KOPT-K1 (cell line): ENCODE results near the gene LRMDA.

ENCODE experiments used
- H3K27ac ChIP-seq: fragments of 200-600 bp; sonication (generic); 2 replicates; pipeline ENCODE4 v1.5.1; 2016; ENCODE audit warnings: antibody characterized with exemption, mild to moderate bottlenecking, low read depth, low read length; ENCODE audit not compliant: poor library complexity, severe bottlenecking
- H3K36me3 ChIP-seq: fragments of 200-600 bp; sonication (generic); 2 replicates; pipeline ENCODE4 v1.5.1; 2017; ENCODE audit warnings: antibody characterized with exemption, mild to moderate bottlenecking, low read length, moderate library complexity; ENCODE audit not compliant: insufficient read depth
- H3K9me3 ChIP-seq: fragments of 200-600 bp; sonication (generic); 2 replicates; pipeline ENCODE4 v1.5.1; 2017; ENCODE audit warnings: antibody characterized with exemption, low read length, mild to moderate bottlenecking; ENCODE audit not compliant: insufficient read depth, poor library complexity, severe bottlenecking

LRMDA gene

DNA sequence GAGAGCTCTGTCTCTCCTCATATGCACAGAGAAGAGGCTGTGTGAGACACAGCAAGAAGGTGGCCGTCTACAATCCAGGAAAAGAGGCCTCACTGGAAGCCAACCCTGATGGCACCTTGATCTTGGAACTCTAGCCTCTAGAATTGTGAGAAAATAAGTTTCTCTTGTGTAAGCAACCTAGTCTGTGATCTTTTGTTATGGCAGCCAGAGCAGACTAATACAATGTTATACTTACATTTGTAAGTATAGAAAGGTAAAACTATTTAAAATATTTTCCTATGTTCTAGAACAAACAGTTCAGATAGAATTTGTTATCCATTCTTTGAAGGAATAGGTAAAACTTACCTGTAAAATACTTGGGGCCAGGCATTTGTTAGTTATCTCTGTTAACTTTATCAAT lies 53.3 kb downstream of the LRMDA start:
- H3K9me3 ChIP-seq = no peaks in the 10 kb centered on the region
- no peaks in the 10 kb centered on the region for H3K36me3 ChIP-seq
- no peak overlapping the region for H3K27ac ChIP-seq

DNA sequence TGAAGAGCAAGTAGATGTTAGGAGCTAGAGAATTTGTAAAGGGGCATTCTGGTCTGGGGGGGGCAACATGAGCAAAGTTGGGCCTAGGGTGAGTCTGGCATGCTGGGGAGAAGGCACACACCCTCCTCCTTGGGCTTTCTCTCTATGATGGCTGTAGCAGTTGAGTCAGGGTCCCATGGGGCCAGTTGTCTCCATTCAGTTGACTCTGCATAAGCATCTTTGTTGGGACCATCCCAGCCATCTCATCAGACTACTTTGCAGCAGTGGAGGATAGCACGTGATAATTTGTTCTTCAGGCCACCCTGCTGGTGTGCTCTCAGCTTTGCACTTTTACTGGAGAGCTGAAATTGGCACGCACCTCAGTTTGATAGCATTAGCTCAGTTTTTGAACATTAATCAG lies 55.2 kb downstream of the LRMDA start:
- Histone ChIP-seq H3K9me3 (no peaks in the 10 kb centered on the region), H3K36me3 (no peaks in the 10 kb centered on the region), H3K27ac (no peak overlapping the region)

DNA sequence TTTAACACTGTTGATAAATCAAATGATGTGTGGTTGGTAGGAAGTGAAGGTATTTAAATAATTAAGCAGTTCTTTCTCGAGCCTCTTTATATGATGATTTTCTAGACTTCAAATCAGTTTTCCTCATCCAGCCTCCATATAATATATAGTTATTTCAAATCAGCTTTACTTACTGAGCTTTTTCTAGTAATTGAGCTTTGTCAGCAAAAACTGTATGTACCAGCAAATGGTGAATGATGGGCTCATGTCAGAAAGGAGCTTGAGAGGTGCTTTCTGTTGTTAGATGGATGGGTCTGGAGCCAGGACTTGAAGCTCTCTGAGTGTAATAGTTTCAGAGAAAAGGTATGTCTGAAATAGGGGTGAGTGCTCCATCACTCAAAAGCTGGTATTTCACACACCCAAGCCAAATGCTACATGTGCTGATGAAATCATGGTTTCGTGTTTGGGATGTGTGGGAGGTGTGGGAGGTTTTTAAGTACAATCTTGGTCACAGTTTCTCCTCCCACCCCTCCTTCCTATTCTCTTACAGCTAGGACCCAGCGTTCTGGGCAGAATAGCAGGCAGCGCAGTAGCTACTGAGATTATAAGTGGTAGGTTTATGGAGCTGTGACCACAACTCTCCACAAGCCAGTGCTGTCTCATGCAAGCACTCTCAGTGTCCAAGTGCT lies 55.8 kb downstream of the LRMDA start:
- Histone ChIP-seq H3K27ac (no peak overlapping the region), H3K9me3 (no peaks in the 10 kb centered on the region), H3K36me3 (no peaks in the 10 kb centered on the region)

DNA sequence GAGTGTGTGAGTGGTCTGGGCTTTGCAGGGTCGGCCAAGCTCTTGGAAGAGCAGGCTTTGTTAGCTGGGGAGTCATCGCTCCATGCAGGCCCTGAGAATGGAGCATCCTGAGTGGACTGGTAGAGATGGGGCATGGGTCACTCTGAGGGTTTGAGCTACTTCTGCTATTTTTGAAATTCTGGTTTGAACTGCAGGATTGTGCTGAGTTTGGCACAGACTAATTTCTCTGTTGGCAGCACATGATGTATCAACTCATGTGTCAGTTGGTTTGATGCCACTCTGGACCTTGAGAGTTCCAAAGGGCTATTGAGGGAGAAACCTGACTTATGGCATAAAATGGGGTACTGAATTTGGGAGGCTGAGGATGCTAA lies 56.3 kb downstream of the LRMDA start:
- no peaks in the 10 kb centered on the region for H3K36me3 ChIP-seq
- H3K9me3 ChIP-seq = no peaks in the 10 kb centered on the region
- no peak overlapping the region for H3K27ac ChIP-seq

DNA sequence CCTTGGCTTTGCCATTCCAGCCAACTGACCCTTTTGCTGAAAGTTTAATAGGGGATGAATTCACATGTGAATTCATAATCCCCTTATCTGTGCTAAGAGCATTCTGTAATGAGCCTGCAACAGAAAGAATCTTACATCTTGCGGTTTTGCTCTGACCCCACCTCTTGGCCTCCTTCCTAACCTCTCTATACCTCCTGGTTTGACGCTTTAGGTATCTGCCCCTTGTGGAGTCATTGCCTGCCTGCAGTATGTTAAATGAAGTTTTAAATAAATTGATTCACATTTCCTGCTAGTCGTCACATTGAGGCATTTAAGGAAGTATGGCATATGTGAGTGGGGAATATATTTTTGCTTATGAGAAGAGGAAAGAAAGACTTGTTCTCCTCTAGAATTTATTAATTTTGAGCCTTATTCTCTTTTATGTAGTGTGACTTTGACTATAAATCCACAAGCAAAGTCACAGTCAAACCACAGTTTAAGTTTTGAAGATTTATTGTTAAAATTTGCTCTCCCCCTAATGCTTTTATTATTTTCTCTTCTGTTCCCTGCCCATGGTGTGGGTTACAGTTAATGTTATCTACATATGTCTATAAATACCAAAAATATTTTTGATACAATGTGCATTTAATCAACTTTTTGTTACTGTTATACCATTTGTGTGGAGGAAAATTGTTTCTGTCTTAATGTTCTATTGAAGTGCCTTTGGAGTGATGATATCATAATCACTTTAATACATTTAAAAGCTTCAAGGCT lies 60.9 kb downstream of the LRMDA start:
- Histone ChIP-seq H3K27ac (no peak overlapping the region), H3K9me3 (no peaks in the 10 kb centered on the region)

DNA sequence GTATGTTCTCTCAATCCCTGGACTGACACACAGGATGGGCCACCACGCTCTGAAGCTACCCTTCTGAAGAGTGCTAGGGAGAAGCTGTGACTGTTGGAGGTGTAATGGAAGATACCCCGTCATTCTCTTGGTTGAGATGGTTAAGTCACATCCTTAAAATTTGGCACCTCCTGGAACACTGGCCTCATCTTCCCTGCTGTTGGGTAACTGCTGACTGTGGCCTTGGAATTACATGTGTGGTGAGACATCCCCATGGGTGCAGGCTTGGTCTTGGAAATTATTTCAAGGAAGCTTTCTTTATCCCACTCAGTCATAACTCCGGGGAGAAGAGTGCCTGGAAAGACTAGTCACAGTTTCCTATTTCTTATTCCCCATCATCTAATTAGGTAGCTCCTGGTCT lies 62.0 kb downstream of the LRMDA start:
- Histone ChIP-seq H3K36me3 (no peaks in the 10 kb centered on the region), H3K27ac (no peak overlapping the region), H3K9me3 (no peaks in the 10 kb centered on the region)

More for the DNA sequence above, 60.9 kb downstream of the LRMDA start:
- no peaks in the 10 kb centered on the region for H3K36me3 ChIP-seq

DNA sequence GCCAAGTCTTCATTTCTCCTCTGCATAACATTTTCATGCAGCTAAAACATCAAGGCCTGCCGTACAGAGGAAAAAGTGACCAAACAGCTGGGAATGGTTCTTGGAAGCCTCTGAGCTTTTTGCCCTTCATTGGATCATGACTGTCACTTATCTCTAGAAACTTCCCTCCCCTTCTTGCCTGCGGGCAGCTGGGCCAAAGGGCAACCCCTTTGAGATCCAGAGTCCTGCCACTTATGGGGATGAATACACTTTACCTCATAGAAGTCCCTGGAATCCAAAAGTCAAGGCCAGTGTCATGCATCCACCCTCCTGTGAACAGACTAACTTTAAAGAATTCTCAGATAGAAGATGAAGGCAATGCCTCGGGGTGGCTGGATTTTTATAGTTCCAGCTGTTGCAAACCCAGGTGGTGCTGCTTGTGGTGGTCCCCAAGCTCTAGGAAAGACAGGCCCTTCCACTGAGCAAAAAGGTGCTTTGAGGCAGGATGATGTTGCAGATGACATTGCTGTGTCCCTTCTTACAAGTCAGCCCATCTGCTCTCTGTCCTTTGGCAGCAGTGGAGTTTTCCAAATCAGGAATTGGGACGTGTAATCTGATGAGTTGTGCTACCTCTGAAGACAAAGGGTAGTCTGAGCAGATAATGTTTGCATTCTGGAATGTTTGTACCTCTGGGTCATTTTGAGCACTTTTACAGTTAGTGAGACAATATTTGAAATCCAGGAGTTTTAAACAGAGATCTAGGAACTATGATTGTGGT lies 64.2 kb downstream of the LRMDA start:
- H3K9me3 ChIP-seq = no peaks in the 10 kb centered on the region

DNA sequence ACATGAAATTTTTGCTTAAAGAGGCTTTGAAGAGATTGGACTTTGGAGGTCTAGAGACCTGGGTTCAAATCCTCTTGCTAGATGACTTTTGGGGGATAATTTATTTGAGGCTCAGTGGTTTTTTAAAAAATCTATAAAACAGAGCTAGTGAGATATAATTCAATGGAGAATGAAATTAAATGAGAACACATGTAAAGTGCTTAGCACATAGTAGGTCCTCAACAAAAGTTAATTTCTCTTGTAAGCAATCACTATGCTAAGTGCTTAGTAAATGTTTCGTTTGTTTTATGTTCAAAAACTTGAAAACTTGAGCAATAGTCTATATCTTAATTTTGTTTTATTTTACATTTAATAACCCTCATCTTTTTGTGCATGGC lies 64.8 kb downstream of the LRMDA start:
- H3K36me3 ChIP-seq = no peaks in the 10 kb centered on the region
- H3K9me3 ChIP-seq = no peaks in the 10 kb centered on the region
- H3K27ac ChIP-seq = no peak overlapping the region

More for the DNA sequence above, 64.2 kb downstream of the LRMDA start:
- Histone ChIP-seq H3K27ac (no peak overlapping the region), H3K36me3 (no peaks in the 10 kb centered on the region)

DNA sequence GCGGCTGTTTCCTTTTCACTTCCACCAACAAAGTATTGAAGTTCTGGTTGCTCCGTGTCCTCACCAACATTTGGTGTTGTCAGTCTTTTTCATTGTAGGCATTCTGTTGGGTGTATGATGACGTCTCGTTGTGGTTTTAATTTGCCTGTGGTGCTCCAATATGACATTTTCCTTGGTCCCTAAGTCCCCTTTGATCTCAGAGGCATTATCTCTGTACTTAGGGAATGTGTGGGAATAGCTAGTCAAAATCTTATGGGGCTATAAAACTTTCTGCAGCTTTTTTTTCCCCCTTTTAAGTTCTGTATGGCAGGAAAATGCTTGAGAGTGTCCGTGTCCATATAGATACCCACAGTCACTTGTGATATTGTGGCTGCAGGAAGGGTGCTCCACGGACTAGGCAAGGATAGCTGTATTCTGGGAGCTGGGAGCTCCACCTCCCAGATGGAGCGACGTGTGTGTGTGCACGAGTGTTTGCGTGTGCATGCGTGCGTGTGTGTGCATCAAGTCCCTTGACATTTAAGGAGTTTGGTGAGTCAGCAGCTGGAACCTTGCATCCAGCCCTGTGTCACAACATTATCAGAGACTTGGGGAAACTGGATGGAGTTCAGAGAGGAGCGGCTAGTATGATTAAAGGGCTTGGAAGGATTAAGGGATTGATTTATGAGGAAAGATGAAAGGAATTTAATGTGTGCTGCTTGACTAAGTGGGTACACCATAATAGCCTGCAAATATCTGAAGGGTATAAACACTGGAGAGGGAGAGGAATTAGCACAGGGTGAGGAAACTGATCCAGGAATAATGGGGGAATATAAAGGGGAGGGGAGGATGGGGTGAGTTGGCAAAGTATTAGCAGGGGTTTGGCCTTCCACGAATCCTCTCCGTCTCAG lies 66.8 kb downstream of the LRMDA start:
- Histone ChIP-seq H3K27ac (no peak overlapping the region), H3K9me3 (no peaks in the 10 kb centered on the region)

DNA sequence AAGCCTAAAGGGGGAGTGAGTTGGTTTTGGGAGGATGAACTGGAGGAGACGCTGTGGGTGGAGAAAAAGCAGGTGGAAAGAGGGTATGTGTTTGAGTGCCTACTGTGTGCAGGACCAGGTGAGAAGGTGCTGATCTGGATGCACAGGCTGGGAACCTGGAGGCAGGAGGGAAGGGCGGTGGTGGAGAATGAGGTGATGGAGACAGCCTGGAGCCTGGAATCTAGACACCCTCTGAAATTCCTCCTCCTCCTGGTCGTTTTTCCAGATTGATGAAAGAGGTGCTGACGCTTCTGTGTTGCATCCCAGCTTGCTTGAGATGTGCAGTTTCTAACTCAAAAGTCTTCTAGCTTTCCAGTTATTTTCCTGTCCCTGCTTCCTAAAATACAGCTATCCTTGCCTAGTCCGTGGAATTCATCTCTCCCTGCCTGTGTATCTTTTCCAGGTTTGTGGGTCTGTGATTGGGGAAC lies 67.5 kb downstream of the LRMDA start:
- no peaks in the 10 kb centered on the region for H3K9me3 ChIP-seq
- H3K27ac ChIP-seq = no peak overlapping the region
- H3K36me3 ChIP-seq = no peaks in the 10 kb centered on the region

More for the DNA sequence above, 66.8 kb downstream of the LRMDA start:
- H3K36me3 ChIP-seq = no peaks in the 10 kb centered on the region

DNA sequence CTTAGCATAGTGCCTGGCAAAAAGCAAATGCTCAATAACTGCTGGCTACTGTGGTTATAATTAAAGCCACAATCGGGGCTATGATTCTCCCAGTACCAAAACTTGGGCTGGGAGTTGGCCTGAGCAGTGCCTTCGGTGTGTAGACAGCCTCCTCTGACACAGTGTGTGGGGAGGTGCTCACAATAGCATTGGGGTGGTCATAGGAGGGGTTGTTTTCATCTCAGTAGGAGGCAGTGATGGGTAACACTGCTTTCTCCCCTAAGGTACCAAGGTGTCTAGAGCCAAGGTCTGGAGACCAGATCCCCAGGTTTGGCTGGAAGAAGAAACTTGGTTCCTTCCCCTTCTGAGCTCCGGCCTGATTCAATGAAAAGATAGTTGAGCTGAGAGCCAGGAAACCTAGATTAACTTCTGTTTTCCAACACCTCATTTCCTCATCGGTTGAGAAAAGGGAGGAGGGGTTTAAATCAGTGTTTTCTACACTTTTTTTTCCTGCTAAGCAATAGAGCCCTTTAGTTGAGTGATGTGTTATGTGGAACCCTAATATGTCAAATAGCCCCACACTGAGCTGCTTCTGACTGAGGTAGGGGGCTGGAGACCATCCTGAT lies 68.2 kb downstream of the LRMDA start:
- Histone ChIP-seq H3K27ac (no peak overlapping the region), H3K36me3 (no peaks in the 10 kb centered on the region), H3K9me3 (no peaks in the 10 kb centered on the region)

DNA sequence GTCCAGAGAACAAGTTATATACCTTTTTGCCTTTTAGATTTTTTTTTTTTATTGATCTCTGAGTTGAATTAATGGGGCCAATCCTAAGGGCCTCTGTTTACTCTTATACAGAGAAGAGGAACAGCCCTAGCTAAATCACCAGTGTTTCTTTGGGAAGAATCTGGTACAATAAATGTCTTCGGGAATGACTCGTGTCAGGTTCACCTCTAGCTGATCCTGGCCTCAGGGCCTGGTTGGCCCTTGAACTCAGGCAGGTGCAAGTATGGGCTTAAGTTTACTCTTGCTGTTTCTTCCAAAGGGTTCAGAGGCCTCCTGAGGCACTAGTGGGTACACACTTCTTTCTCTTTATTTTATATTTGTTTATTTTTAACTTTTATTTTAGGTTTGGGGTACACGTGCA lies 71.0 kb downstream of the LRMDA start:
- H3K9me3 ChIP-seq = no peaks in the 10 kb centered on the region
- H3K27ac ChIP-seq = no peak overlapping the region
- no peaks in the 10 kb centered on the region for H3K36me3 ChIP-seq

DNA sequence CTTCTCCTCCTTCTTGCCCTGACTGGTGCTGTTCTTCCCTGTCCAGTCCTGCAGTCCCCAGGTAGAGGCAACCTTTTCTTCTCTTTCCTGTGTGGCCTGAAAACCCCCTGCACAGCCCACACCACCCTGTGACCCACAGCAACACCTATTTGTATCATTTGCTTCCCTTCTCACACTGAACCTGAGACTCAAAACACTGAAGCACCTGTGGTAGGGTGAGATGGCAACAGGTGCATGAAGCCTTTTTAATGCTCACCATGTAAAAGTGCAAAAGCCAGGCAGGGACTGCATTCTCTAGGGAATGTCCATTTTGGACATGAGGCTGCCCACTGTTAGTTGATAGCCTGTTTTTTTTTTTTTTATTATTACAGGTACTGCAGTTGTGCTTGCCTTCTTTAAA lies 71.4 kb downstream of the LRMDA start:
- no peaks in the 10 kb centered on the region for H3K9me3 ChIP-seq
- no peaks in the 10 kb centered on the region for H3K36me3 ChIP-seq
- H3K27ac ChIP-seq = no peak overlapping the region

DNA sequence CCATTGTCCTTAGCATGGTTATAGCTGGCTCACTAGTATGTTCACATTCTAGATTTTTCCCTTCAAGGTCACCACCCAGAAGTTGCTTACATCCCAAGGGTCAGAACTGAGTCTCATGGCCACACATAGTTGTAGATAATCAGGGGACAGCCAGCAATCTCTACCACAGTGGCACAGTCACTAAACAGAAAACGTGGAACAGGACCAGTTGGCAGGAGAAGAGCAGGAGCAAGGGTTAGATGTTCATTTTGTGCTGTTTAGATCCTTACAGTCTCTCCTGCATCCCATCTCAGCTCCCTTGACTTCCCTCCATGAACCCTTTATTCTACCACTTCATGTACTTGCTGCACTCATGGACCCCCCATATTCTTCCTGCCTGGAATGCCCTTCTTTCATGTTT lies 73.9 kb downstream of the LRMDA start:
- Histone ChIP-seq H3K27ac (no peak overlapping the region), H3K9me3 (no peaks in the 10 kb centered on the region), H3K36me3 (no peaks in the 10 kb centered on the region)
